OCI-LY3 (cell line): ENCODE results near the gene TRIM71.
"Not testable (repeated sequence)": the region's sequence is repeated elsewhere in the genome, so short reads cannot be mapped to it uniquely, and the experiment has no call there.

Source experiments
- CTCF ChIP-seq: fragments of 200-600, 300-600 bp; sonication (generic); IDR thresholded peaks from 2 replicates; pipeline ENCODE4 v1.5.1; 2014; ENCODE audit warnings: antibody characterized with exemption, low read length, low read depth
- EZH2phosphoT487 ChIP-seq: fragments of 200-600 bp; shearing (Covaris generic); IDR thresholded peaks from 2 replicates; pipeline ENCODE4 v1.6.1; 2018; ENCODE audit warnings: antibody characterized with exemption, mixed run types, low read depth

- not testable (repeated sequence) for TF ChIP-seq CTCF, EZH2phosphoT487
Observed at GRCh38 chr3:32796384-32796950, 21.3 kb upstream of the TRIM71 start.
